Gastroesophageal sphincter (tissue), 4 donors: ENCODE measurements around the gene LTO1. TPM values are rescaled to one million over a fixed set of nuclear protein-coding genes. Genes with fewer than 3 reads are reported as not detected.

Experiments
- ATAC-seq: fragments of 150-250 bp; one replicate; pipeline ENCODE4 v1.9.1; 2016; ENCODE audit warnings: mild to moderate bottlenecking, moderate library complexity
- H3K27ac ChIP-seq, 4 donors: fragments of 200-600 bp; sonication (generic) in 3 of 4; 1 replicate in 3 of 4; 2 replicates in 1 of 4; pipeline ENCODE4 v1.5.1; 2016 to 2019
- H3K27me3 ChIP-seq: fragments of 200-600 bp; sonication (generic); one replicate; pipeline ENCODE4 v1.5.1; 2019
- H3K36me3 ChIP-seq, 2 donors: fragments of 200-600 bp; sonication (generic); one replicate each; pipeline ENCODE4 v1.5.1; 2019; ENCODE audit warnings: control low read depth in 1 of 2
- H3K4me1 ChIP-seq, 3 donors: fragments of 200-600 bp; sonication (generic); 1 replicate in 2 of 3; 2 replicates in 1 of 3; pipeline ENCODE4 v1.5.1; 2016 to 2019; ENCODE audit warnings: control low read depth in 2 of 3
- H3K4me3 ChIP-seq, 2 donors: fragments of 200-600 bp; sonication (generic); one replicate each; pipeline ENCODE4 v1.5.1; 2019; ENCODE audit warnings: mild to moderate bottlenecking in 1 of 2, moderate library complexity in 1 of 2
- H3K9me3 ChIP-seq, 3 donors: fragments of 200-600 bp; sonication (generic); one replicate each; pipeline ENCODE4 v1.5.1; 2017 to 2019; ENCODE audit warnings: control low read depth in 2 of 3
- CTCF ChIP-seq, 4 experiments: fragments of 200-600 bp in 2 of 4; fragments of 450-650 bp in 2 of 4; sonication (generic) in 1 of 4; IDR thresholded peaks; one replicate each; pipeline ENCODE4 v1.5.1; 2017 to 2019; ENCODE audit warnings: antibody characterized with exemption in 4 of 4, mild to moderate bottlenecking in 2 of 4, moderate library complexity in 2 of 4
- EP300 ChIP-seq: sonication (generic); formaldehyde crosslinking; IDR thresholded peaks from one replicate; pipeline ENCODE4 v1.6.1; 2017; ENCODE audit warnings: antibody characterized with exemption, mild to moderate bottlenecking
- POLR2A ChIP-seq, 2 donors: fragments of 450-650 bp; IDR thresholded peaks; one replicate each; pipeline ENCODE4 v1.6.1; 2017; ENCODE audit warnings: antibody characterized with exemption in 2 of 2, mild to moderate bottlenecking in 2 of 2, moderate library complexity in 1 of 2
- POLR2AphosphoS5 ChIP-seq: sonication (generic); formaldehyde crosslinking; IDR thresholded peaks from one replicate; pipeline ENCODE4 v1.6.1; 2017; ENCODE audit warnings: antibody characterized with exemption
- WGBS, 2 donors: methylation state at CpG; one replicate each; pipeline ENCODE4 v1.1.5; 2018; ENCODE audit warnings: low coverage in 1 of 2; 5-methylcytosine and 5-hydroxymethylcytosine counted together
- total RNA-seq, 4 donors: library from RNA; depleted of rRNA; stranded (reverse); fragments of >200 nt; gene quantifications; one replicate each; pipeline ENCODE4 v1.1.0, GENCODE V29; 2016

The LTO1 gene
- total RNA-seq, 4 donors from 2014 or later: 13.7 to 34.4 (median 18.0) TPM

DNA sequence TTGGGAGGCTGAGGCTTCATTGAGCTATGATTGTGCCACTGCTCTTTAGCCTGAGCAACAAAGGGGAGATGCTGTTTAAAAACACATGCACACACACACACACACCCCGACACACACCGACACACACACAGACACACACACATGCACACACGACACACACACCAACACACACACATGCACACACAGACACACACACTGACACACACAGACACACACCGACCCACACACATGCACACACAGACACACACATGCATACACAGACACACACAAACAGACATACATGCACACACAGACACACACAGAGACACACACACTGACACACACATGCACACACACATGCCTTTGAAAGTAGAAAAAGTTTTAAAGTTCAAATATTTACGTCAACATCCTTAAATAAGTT is 5.5 kb upstream of the LTO1 start:
- TF ChIP-seq EP300: no peak
- no peak for TF ChIP-seq POLR2A (IDR thresholded peaks at IDR 0.05)
- no peak for TF ChIP-seq POLR2AphosphoS5
- no peak for TF ChIP-seq CTCF (IDR thresholded peaks at IDR 0.05)
- no peak for ATAC-seq

GRCh38 chr11:69677749-69678148 is 2.6 kb upstream of the LTO1 start:
- ATAC-seq: no peak
- H3K27me3 ChIP-seq: no peaks in the 10 kb centered on the region
- H3K36me3 ChIP-seq: peaks cover 0 to 2% of the 10 kb centered on the region in 2 donors
- TF ChIP-seq CTCF (IDR thresholded peaks at IDR 0.05) (no peak), POLR2AphosphoS5 (no peak), EP300 (no peak), POLR2A (IDR thresholded peaks at IDR 0.05) (no peak)
- H3K4me1 ChIP-seq: peaks cover 0 to 26% (median 11%) of the 10 kb centered on the region in 3 donors
- 38 to 44% methylated on average over 2 of the region's 2 CpGs for WGBS, 2 donors
- no peak overlapping the region for H3K27ac ChIP-seq
- no peak overlapping the region for H3K4me3 ChIP-seq
- peaks cover 0 to 1% (median 0%) of the 10 kb centered on the region in 3 donors for H3K9me3 ChIP-seq

More for the DNA sequence above, 5.5 kb upstream of the LTO1 start:
- H3K27ac ChIP-seq: no peak overlapping the region
- WGBS, 2 donors: 93 to 100% methylated on average over 2 of the region's 5 CpGs
- no peak overlapping the region for H3K4me3 ChIP-seq
- H3K36me3 ChIP-seq: no peaks in the 10 kb centered on the region
- peaks cover 11% of the 10 kb centered on the region for H3K27me3 ChIP-seq
- peaks cover 0 to 4% (median 0%) of the 10 kb centered on the region in 3 donors for H3K9me3 ChIP-seq
- peaks cover 0 to 6% (median 2%) of the 10 kb centered on the region in 3 donors for H3K4me1 ChIP-seq

- H3K27me3 ChIP-seq: no peaks in the 10 kb centered on the region
- peak overlapping the region; percentile 67 to 100 for H3K4me3 ChIP-seq
- ATAC-seq: no peak
- WGBS, 2 donors: 43% methylated on average over 6 of the region's 18 CpGs; no CpG with 5 or more reads in 1 of the 2 donors
- peak overlapping the region; percentile 35 to 91 (median 84) for H3K27ac ChIP-seq
- H3K4me1 ChIP-seq: peaks cover 0 to 42% (median 19%) of the 10 kb centered on the region in 3 donors
- TF ChIP-seq CTCF (IDR thresholded peaks at IDR 0.05) (no peak), EP300 (no peak), POLR2AphosphoS5 (no peak), POLR2A (IDR thresholded peaks at IDR 0.05) (no peak)
- no peaks in the 10 kb centered on the region for H3K9me3 ChIP-seq
- H3K36me3 ChIP-seq: peaks cover 0 to 30% of the 10 kb centered on the region in 2 donors
These were observed 777 bp downstream of the LTO1 start for GRCh38 chr11:69674267-69674885.

DNA sequence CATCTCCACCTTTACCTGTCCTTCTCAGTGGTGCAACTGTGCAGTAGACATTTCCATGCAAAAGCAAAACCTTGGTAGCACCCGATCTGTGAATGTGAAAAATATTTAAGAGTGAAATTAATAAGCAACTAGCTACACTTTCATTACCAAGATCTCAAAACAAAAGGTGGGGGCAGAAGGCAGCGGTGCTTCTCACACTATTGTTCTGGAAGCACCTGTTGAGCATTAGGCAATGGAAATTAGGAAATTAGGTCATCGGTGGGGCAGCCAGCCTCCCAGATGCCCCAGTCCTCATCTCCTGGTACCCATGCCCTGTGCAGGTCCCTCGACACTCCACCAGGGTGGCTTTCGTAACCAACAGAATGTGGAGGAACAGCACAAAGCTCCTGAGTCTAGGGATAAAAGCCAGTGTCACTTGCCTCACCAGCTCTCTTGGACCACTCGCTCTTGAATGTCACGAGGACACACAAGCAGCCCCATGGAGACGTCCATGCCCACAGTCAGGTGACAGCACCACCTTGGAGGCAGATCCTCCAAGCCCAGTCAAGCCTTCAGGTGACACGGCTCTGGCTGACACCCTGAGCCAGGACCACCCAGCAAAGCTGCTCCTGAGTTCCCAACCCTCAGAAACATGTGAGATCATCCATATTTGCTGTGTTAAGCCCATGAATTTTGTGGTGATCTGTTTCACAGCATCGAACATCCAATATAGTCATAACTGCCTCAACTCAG is 3.3 kb downstream of the LTO1 start:
- peaks cover 0 to 51% of the 10 kb centered on the region in 2 donors for H3K36me3 ChIP-seq

More for the DNA sequence above, 3.3 kb downstream of the LTO1 start:
- no peak for ATAC-seq
- no peaks in the 10 kb centered on the region for H3K27me3 ChIP-seq
- peaks cover 0 to 45% (median 19%) of the 10 kb centered on the region in 3 donors for H3K4me1 ChIP-seq
- TF ChIP-seq CTCF (IDR thresholded peaks at IDR 0.05) (no peak), POLR2AphosphoS5 (no peak), EP300 (no peak), POLR2A (IDR thresholded peaks at IDR 0.05) (no peak)
- H3K9me3 ChIP-seq: no peaks in the 10 kb centered on the region
- no peak overlapping the region for H3K4me3 ChIP-seq
- H3K27ac ChIP-seq: no peak overlapping the region
- WGBS, 2 donors: 71 to 74% methylated on average over 3 to 5 of the region's 10 CpGs
